Fibroblast of mammary gland (primary cell): ENCODE measurements around the gene INPP5J.

Experiments used
- DNase-seq: peaks from one replicate; pipeline ENCODE4 v3.0.0-alpha.2; 2010; ENCODE audit warnings: low read depth
- H3K4me3 ChIP-seq: 2 replicates; pipeline ENCODE4 v1.5.1; 2011; ENCODE audit warnings: low read depth, mild to moderate bottlenecking, low read length, moderate library complexity; ENCODE audit not compliant: control insufficient read depth
- TF ChIP-seq, protein P1 (sequence below): conservative IDR thresholded peaks from 2 replicates; pipeline ENCODE4 v1.5.1; 2011; ENCODE audit warnings: low read depth, low read length, inconsistent platforms; ENCODE audit not compliant: control insufficient read depth, insufficient read depth

The INPP5J gene

DNA sequence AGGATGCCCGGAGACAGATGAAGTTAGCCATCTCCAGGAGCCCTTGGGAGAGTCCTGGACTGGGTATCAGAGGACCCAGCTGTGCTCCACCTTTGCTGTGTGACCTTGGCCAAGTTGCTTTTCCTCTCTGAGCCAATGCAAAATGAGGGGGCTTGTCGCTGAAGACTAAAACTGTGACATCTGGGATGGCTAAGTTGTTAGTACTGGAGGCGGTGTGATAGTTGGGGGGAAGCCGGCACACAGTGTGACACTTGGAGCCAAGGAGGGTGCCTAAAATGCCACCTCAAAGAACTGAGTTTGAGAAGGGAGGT is 481 bp downstream of the INPP5J start:
- no peak for DNase-seq
- no peak overlapping the region for H3K4me3 ChIP-seq
- TF ChIP-seq, protein P1, sequence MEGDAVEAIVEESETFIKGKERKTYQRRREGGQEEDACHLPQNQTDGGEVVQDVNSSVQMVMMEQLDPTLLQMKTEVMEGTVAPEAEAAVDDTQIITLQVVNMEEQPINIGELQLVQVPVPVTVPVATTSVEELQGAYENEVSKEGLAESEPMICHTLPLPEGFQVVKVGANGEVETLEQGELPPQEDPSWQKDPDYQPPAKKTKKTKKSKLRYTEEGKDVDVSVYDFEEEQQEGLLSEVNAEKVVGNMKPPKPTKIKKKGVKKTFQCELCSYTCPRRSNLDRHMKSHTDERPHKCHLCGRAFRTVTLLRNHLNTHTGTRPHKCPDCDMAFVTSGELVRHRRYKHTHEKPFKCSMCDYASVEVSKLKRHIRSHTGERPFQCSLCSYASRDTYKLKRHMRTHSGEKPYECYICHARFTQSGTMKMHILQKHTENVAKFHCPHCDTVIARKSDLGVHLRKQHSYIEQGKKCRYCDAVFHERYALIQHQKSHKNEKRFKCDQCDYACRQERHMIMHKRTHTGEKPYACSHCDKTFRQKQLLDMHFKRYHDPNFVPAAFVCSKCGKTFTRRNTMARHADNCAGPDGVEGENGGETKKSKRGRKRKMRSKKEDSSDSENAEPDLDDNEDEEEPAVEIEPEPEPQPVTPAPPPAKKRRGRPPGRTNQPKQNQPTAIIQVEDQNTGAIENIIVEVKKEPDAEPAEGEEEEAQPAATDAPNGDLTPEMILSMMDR, result no peak

DNA sequence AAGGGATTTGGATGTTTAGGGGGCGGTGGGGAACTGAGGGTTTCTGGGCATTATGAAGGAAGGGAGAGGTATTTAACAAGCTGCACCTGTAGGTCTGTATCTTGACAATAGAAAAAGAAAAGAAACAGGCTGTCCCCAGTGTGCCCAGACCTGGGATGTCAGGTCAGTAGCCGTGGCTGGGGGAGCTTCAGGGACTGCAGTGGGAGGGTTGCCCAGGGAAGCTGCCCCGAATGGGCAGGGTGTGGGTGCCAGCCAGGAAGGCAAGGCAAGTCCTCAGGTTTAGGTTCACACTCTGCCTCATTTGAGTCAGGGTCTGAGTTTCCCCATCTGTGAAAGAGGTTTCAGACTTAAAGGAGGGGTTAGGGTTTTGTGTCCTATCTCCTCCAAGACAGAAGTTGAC is 1.5 kb downstream of the INPP5J start:
- TF ChIP-seq, protein P1, result no peak
- H3K4me3 ChIP-seq, result no peak overlapping the region
- DNase-seq, result no peak

DNA sequence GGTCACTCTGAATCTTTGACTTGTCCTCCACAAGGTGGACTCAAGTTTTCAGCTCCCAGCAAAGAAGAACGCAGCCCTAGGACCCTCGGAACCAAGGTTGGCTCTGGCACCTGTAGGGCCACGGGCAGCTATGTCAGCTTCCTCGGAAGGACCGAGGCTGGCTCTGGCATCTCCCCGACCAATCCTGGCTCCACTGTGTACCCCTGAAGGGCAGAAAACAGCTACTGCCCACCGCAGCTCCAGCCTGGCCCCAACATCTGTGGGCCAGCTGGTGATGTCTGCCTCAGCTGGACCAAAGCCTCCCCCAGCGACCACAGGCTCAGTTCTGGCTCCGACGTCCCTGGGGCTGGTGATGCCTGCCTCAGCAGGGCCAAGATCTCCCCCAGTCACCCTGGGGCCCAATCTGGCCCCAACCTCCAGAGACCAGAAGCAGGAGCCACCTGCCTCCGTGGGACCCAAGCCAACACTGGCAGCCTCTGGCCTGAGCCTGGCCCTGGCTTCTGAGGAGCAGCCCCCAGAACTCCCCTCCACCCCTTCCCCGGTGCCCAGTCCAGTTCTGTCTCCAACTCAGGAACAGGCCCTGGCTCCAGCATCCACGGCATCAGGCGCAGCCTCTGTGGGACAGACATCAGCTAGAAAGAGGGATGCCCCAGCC is 2.2 kb downstream of the INPP5J start:
- TF ChIP-seq, protein P1, result no peak
- H3K4me3 ChIP-seq, result no peak overlapping the region
- no peak for DNase-seq

GRCh38 chr22:31125521-31126117 is 2.9 kb downstream of the INPP5J start:
- no peak overlapping the region for H3K4me3 ChIP-seq
- DNase-seq, result no peak
- TF ChIP-seq, protein P1, result no peak

DNA sequence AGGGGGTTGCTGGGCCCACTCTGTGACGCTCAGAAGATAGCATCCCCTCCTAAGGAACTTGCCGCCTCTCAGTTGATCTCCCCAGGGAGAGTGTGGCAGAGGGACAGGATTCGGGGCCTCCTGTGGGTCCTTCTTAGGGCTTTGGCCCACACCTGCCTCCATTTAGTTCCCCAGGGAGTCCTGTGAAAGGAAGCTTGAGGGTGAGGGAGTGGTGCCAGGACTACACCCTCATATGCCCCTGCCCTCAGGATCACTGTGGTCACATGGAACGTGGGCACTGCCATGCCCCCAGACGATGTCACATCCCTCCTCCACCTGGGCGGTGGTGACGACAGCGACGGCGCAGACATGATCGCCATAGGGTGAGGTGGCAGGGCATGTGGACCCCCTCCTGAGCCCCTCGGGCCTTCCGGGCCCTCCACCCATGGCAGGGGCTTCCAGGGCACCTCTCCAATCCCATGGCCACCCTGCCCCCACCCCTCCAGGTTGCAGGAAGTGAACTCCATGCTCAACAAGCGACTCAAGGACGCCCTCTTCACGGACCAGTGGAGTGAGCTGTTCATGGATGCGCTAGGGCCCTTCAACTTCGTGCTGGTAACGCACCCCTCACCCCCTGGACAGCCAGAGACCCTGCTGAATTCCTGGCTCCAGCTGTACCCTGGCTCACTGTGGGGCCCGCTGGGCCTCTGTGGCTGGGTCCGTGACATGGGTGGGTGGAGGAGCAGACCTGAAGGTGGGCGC is 3.5 kb downstream of the INPP5J start:
- TF ChIP-seq, protein P1, result no peak
- no peak for DNase-seq
- H3K4me3 ChIP-seq, result no peak overlapping the region

- TF ChIP-seq, protein P1, result no peak
- H3K4me3 ChIP-seq, result no peak overlapping the region
- DNase-seq, result no peak
Measured at GRCh38 chr22:31126869-31127175, 4.1 kb downstream of the INPP5J start.
